CD4-positive, alpha-beta T cell (primary cell): ENCODE measurements around the gene DRG2. TPM values are rescaled to one million over a fixed set of nuclear protein-coding genes. Genes with fewer than 3 reads are reported as not detected.

Source experiments
- ATAC-seq: fragments of 200-7000 bp; cut with Tn5 transposase; one replicate; pipeline ENCODE4 v1.10.0; 2022; ENCODE audit warnings: mild to moderate bottlenecking; ENCODE audit not compliant: poor library complexity
- CTCF ChIA-PET: fragments of 350-600 bp; sonication (Branson Sonifier 250); formaldehyde crosslinking; loops from one replicate; lab custom pipeline; 2021; ENCODE audit warnings: antibody characterized with exemption, inconsistent platforms; lab: Charles Lee
- POLR2A ChIA-PET: fragments of 350-600 bp; sonication (Branson Sonifier 250); formaldehyde crosslinking; loops from one replicate; lab custom pipeline; 2021; ENCODE audit warnings: antibody characterized with exemption, inconsistent platforms; lab: Charles Lee
- DNase-seq, 14 experiments: peaks; one replicate each; pipeline ENCODE4 v3.0.0-alpha.2; 2013 to 2020; ENCODE audit warnings: mixed read lengths in 2 of 14
- H3K27ac ChIP-seq, 2 donors: one replicate each; pipeline versions ENCODE4 v1.5.1 to v1.7.0; 2013; ENCODE audit warnings: low read length in 2 of 2, low read depth in 1 of 2, mild to moderate bottlenecking in 1 of 2
- H3K27me3 ChIP-seq, 2 experiments: 1 replicate in 1 of 2; 2 replicates in 1 of 2; pipeline versions ENCODE4 v1.6.1 to v1.7.0; 2013; ENCODE audit warnings: low read length in 2 of 2, control low read depth in 1 of 2, mild to moderate bottlenecking in 1 of 2, moderate library complexity in 1 of 2; ENCODE audit not compliant: insufficient read depth in 2 of 2, control insufficient read depth in 1 of 2
- H3K36me3 ChIP-seq: one replicate; pipeline ENCODE4 v1.6.1; 2013; ENCODE audit warnings: low read length, control low read depth; ENCODE audit not compliant: insufficient read depth
- H3K4me1 ChIP-seq: one replicate; pipeline ENCODE4 v1.6.1; 2013; ENCODE audit warnings: low read length, control low read depth; ENCODE audit not compliant: insufficient read depth
- H3K4me3 ChIP-seq: one replicate; pipeline ENCODE4 v1.5.1; 2013; ENCODE audit warnings: mild to moderate bottlenecking, low read length, moderate library complexity
- H3K9me3 ChIP-seq, 2 experiments: 1 replicate in 1 of 2; 2 replicates in 1 of 2; pipeline versions ENCODE4 v1.6.1 to v1.7.0; 2013; ENCODE audit warnings: low read length in 2 of 2, mild to moderate bottlenecking in 2 of 2, control low read depth in 1 of 2, moderate library complexity in 1 of 2; ENCODE audit not compliant: control insufficient read depth in 1 of 2, insufficient read depth in 1 of 2
- H3K27ac Mint-ChIP-seq: one replicate; pipeline ENCODE4 v1.8.0; 2020; ENCODE audit warnings: mixed read lengths
- H3K27me3 Mint-ChIP-seq: one replicate; pipeline ENCODE4 v1.8.0; 2021; ENCODE audit warnings: mixed read lengths
- H3K36me3 Mint-ChIP-seq: one replicate; pipeline ENCODE4 v1.8.0; 2021; ENCODE audit warnings: low read depth, mixed read lengths
- H3K4me1 Mint-ChIP-seq: one replicate; pipeline ENCODE4 v1.8.0; 2021; ENCODE audit warnings: low read depth, mixed read lengths
- H3K4me3 Mint-ChIP-seq: one replicate; pipeline ENCODE4 v1.8.0; 2020; ENCODE audit warnings: mild to moderate bottlenecking, mixed read lengths
- H3K9me3 Mint-ChIP-seq: one replicate; pipeline ENCODE4 v1.8.0; 2020; ENCODE audit warnings: mixed read lengths
- CTCF ChIP-seq: fragments of 200-600 bp; IDR thresholded peaks from one replicate; pipeline ENCODE4 v1.8.0; 2022; ENCODE audit warnings: antibody characterized with exemption, mild to moderate bottlenecking
- intact Hi-C, 2 experiments: fragments of 100-400 bp; cut with DNase I in 1 of 2; cut with micrococcal nuclease in 1 of 2; formaldehyde crosslinking; loops; one replicate each; pipeline versions ENCODE4 v1.15.1 to v1.9.0; 2023 to 2025; cut with DNase I, micrococcal nuclease
- total RNA-seq, 174 experiments: library from RNA in 2 of 174; stranded (reverse) in 2 of 174; gene quantifications; one replicate each; pipeline ENCODE4 v1.2.3 and lab custom pipeline; 2021 to 2026

DRG2 gene
- total RNA-seq, 2 experiments from 2014 or later: 38.9 to 40.6 TPM

- TF ChIP-seq CTCF: no peak
- H3K9me3 ChIP-seq: no peaks in the 10 kb centered on the region
- H3K36me3 ChIP-seq: no peaks in the 10 kb centered on the region
- POLR2A ChIA-PET: no interaction called here
- DNase-seq: no peak
- H3K36me3 Mint-ChIP-seq: no peaks in the 10 kb centered on the region
- no peak overlapping the region for H3K27ac Mint-ChIP-seq
- no peak for ATAC-seq
- H3K27me3 Mint-ChIP-seq: peaks cover 5% of the 10 kb centered on the region
- H3K27me3 ChIP-seq: no peaks in the 10 kb centered on the region
- CTCF ChIA-PET: no interaction called here
- peaks cover 9% of the 10 kb centered on the region for H3K4me1 ChIP-seq
- H3K4me3 ChIP-seq: no peak overlapping the region
- H3K9me3 Mint-ChIP-seq: no peaks in the 10 kb centered on the region
- H3K4me1 Mint-ChIP-seq: peaks cover 5% of the 10 kb centered on the region
- intact Hi-C loops: no loop called here
- H3K27ac ChIP-seq: no peak overlapping the region
- H3K4me3 Mint-ChIP-seq: no peak overlapping the region
Observed at GRCh38 chr17:18138065-18138749, 50.5 kb downstream of the DRG2 start.

GRCh38 chr17:18139092-18139491, 51.3 kb downstream of the DRG2 start:
- DNase-seq: no peak
- CTCF ChIA-PET: no interaction called here
- H3K4me3 Mint-ChIP-seq: no peak overlapping the region

GRCh38 chr17:18139498-18139897, 51.8 kb downstream of the DRG2 start:
- ATAC-seq (no peak), DNase-seq (no peak)
- Histone ChIP-seq H3K4me1 (peaks cover 9% of the 10 kb centered on the region), H3K4me3 (no peak overlapping the region), H3K9me3 (no peaks in the 10 kb centered on the region), H3K36me3 (no peaks in the 10 kb centered on the region), H3K27me3 (no peaks in the 10 kb centered on the region), H3K27ac (no peak overlapping the region)
- Mint-ChIP-seq H3K4me3 (no peak overlapping the region), H3K36me3 (no peaks in the 10 kb centered on the region), H3K9me3 (no peaks in the 10 kb centered on the region), H3K4me1 (peaks cover 5% of the 10 kb centered on the region), H3K27ac (no peak overlapping the region), H3K27me3 (peaks cover 5% of the 10 kb centered on the region)
- no peak for TF ChIP-seq CTCF
- CTCF ChIA-PET: no interaction called here
- POLR2A ChIA-PET: no interaction called here
- intact Hi-C loops: loop anchor here in 1 of 2 experiments (1.0 kb wide), 1 partner anchor 45 kb away; no protein-coding TSS in a partner anchor

More at GRCh38 chr17:18139092-18139491, 51.3 kb downstream of the DRG2 start:
- intact Hi-C loops: loop anchor here in 1 of 2 experiments (1.0 kb wide), 1 partner anchor 45 kb away; no protein-coding TSS in a partner anchor
- Histone ChIP-seq H3K4me1 (peaks cover 9% of the 10 kb centered on the region), H3K36me3 (no peaks in the 10 kb centered on the region), H3K27me3 (no peaks in the 10 kb centered on the region), H3K27ac (no peak overlapping the region), H3K4me3 (no peak overlapping the region), H3K9me3 (no peaks in the 10 kb centered on the region)
- Mint-ChIP-seq H3K27me3 (peaks cover 5% of the 10 kb centered on the region), H3K36me3 (no peaks in the 10 kb centered on the region), H3K9me3 (no peaks in the 10 kb centered on the region), H3K4me1 (peaks cover 5% of the 10 kb centered on the region), H3K27ac (no peak overlapping the region)
- POLR2A ChIA-PET: no interaction called here
- no peak for ATAC-seq
- no peak for TF ChIP-seq CTCF
